ENCODE measurements around the gene RIPK4.

RIPK4 gene

DNA sequence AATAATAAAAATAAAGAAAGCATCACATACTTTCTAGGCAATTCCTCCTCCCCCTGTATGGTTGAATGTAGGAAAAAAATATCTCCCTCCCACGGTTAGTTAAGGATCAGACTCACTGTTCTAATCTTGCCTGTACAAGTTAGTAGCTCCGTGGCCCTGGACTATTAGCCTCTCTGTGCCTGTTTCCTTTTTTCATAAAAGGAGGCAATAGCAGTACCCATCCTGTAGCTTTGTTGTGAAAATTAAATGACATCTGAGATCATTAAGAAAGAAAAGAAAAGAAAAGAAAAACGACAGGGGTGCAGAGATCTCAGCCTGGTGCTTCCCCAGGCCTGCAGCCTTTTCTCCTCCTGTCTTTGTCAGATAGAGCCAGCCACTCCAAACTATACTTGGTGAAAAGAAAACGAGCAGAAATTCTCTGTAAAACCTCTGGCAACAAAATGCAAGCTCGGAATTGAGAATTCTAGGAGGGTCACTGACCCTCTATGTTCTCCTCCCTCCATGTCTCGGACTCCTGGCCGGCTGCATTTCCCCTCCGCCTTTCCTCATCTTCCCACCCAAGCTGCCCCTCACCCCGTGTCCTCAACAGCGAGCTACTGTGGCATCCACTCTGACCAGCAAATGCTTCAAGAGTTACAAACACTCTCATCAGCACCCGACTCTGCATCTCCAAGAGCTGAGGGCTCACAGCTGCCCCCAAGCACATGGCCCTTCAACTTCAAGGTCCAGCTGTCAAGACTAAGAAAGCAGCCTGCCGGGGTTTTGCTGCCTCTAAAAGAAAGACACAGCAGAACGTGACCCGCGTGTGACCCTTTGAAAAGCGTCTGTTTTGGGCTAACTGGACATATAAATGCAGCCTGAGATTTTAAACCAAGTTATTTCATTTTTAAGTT is 13.6 kb downstream of the RIPK4 start:
- no peak for DNase-seq (ENCODE audit: low spot score)

DNA sequence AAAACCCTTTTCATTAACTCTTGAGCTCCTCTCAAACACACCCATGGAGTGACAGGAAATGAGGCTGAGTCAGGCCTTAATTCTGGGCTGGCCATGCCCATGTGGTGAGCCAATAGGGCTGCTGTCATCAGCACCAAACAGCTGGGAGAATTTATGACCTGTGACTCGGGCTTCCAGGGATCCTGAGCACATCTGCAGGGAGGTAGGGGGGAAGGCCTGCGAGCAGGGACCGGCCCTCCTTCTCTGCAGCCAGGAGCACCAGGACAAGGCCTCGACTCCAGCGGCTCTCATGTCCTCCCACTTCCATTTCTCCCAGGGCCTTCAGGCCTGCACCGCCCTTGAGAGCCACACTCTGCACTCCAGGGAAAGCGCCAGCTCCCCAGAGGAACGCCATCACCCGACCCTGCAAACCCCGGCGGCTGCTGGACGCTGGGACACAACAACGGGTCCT is 14.6 kb downstream of the RIPK4 start:
- no peak for DNase-seq (ENCODE audit: low spot score)

DNA sequence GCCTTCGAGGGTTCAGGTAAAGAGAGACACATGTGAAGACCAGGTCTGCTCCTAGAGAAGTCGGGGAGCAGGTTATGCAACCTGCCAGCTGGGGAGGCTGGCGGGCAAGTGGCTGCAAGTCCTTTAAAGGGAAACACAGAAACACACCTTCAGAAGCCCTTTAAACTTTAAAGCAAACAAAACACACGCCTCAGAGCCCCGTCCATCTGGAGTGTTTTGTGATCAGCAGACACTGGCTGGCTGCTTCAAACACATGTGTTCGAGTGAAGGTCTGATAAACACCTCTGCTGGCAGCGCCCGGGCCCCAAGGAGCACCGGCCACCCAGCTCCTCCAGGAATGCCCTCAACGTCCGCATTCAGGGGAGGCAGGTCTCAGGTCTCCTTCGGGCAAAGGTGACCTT is 15.2 kb downstream of the RIPK4 start:
- no peak for DNase-seq (ENCODE audit: low spot score)

DNA sequence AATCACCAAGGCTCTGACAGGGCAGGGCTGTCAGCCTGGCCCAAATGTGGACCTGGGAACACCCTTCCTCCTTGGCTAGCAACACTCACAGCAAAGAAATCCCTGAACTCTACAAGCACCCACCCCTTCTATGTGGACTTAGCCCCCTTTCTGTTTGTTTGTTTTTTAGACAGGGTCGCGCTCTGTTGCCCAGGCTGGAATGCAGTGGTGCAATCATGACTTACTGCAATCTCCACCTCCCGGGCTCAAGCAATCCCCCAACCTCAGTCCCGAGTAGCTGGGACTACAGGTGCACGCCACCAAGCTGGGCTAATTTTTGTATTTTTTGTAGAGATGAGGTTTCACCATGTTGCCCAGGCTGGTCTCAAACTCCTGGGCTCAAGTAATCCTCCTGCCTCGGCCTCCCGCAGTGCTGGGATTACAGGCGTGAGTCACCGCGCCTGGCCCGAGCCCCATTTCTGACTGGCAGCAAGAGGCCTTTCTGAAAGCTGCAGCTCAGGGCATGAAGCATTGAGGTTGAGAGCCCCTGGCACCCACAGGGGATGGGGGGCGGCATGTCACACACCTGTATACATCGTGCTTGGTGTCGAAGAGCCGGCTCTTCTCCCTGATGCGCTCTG is 16.2 kb downstream of the RIPK4 start:
- no peak for DNase-seq (ENCODE audit: low spot score)

- no peak for DNase-seq (ENCODE audit: low spot score)
These were observed 16.8 kb downstream of the RIPK4 start for GRCh38 chr21:41750051-41750450.

DNA sequence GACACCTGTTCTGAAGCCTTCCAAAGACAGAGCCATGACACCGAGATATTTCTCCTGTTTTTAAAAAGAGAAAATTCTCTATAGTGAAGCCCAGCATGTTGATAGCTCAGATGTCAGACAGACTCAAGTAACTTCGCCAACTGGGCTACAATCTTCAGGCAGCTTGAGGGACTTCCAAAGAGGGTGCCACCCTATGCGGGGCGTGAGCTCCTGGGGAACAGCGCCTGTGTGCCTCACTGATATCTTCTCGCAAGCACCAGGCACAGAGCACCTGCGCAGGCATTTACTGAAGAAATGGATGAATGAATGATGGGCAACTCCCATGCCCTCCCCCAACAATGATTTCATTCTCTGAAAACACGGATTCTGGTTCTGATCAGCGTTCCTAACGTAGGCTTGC is 17.6 kb downstream of the RIPK4 start:
- DNase-seq (ENCODE audit: low spot score), result no peak

DNA sequence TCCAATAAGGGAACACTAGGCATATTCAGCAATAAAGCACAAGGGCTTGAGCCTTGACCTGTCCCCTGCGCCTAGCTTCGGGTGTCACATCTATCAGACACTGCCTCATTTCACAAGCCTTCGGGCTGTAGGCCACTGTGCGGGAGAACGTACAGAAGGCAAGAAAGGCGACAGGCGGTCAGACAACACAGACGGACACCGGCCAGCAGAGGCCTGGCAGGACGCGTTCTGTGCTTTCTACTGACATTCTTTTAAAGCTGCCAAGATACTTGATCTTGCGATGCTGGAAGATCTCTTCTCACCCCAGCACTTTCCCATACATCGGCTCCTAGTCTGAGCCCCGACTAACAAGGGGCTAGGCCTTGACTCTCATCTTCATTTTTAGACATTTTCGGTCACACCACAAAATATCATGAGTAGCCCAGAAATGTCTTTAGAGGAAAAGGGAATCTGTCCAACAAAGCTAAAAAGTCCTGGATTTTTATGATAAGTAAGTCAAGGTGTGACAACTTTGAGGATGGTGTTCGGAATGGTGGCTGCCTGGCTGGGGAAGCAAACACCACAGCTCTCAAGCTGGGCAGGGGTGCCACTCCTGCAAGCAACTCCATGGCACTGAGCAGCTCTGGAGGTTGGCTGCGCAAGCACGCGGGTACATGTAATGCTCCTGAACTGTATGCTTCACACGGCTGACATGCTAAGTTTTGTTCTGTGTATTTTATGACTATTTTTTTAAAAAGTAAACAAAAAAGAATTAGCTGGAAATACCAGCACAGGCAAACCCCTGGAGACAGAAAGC is 18.7 kb downstream of the RIPK4 start:
- DNase-seq (ENCODE audit: low spot score), result no peak

GRCh38 chr21:41746744-41747006 is 20.2 kb downstream of the RIPK4 start:
- no peak for DNase-seq (ENCODE audit: low spot score)

DNA sequence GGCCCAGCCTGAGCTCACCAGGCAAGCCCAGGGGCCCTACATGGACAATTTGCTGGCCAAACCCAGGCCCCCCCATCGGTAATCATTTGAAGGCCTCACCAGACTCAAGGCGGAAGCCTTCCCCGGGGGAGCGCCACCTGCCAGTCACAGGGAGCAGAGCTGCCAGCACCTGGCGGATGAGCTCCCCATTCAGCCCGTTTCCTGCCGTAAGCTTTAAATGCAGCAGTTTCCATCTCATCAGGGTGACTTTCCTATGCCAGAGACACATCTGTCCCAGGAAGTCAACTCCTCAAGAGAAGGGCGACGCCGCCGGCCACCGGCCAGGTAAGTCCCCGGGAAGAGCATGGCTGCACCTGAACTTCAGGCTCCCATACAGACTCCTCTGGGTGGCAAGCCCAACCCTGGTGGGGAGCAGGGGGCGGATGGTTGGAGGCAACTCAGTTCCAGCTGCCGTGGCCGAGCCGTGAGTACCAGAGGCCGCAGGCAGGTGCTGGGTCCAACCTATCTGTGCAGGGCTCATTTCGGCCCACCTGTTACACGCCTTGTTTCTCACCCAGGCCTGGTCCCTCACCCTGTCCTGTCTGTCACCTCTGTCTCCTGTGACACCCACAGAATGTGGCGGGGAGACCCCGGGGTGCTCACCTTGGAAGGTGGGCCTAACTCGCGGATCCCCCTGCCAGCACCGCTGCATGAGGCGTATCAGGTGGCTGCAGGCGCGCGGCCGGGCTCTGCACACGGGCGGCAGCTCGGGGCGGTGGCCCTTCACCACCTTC is 20.7 kb downstream of the RIPK4 start:
- no peak for DNase-seq (ENCODE audit: low spot score)

DNA sequence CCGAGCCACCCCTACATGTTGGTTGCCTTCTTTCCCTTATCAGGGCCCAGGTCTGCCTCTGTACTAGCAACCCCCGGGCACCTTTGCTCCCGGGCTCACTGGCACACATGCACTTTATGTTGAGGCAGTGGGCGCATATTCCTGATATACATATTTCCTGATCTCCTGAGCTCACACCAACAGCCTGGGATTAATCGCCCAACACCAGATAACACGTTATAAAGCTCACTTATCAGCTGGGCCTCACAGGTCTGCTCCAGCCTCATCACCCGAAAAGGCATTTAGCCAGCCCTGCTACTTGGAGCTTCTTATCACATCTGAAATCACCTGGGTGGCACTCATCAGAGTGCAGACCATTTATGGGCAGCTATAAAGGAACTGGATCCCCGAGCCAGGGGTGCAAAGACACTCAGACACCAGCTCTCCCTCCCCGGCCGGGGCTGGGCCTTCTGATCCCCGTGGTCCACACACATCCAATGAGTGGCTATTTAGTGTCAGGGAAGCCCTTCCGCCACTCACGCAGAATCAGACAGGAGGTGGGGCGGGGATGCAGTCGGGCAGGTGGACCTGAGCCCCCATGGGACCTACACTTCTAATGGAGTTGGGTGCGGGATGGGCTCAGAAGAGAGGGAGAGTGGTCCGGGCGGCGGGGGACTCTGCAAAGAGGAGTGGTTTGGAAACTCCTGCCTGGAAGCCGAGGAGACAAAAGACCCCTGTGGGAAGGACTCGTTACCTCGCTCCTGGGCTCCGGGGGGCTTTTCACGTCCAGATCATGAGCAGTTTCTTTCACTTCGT is 21.6 kb downstream of the RIPK4 start:
- DNase-seq (ENCODE audit: low spot score), result no peak

DNA sequence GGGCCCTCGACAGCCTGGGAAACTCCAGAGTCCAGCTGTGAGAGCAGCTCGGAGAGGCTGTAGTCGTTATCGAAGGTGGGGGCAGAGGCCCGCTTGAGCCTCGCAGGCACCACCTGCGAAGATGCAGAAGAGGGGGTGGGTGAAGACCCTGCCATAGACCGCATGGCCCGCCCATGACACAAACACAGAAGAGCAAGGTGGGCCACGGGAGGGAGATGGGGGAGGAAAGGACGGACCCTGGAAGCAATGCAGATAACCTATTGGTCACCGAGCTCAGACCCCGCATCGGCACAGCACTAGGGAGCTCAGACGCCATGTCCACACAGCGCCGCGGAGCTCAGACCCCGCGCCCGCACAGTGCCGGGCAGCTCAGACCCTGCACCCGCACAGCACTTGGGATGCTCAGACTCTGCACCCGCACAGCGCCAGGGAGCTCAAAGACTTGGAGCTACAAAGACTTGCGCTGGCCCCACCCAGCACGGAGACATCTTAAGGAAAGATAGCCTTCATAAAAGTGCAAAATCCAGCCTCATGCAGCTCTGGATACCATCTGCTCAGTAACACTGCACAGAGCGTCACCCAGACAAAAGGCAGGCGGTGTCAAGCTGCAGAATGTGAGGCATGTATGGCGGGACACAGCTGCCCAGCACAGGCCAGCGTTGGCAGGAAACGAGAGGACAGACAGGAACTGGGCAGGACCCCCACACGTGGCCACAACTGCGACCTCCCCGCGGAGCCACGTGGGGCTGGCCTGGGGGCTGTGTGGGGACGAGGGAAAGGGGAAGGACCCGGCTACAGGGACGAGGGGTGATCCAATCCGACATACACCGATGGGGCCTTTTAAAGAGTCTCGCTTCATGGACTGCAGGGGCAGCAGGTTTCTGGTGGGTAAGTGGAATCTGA is 22.6 kb downstream of the RIPK4 start:
- no peak for DNase-seq (ENCODE audit: low spot score)

DNA sequence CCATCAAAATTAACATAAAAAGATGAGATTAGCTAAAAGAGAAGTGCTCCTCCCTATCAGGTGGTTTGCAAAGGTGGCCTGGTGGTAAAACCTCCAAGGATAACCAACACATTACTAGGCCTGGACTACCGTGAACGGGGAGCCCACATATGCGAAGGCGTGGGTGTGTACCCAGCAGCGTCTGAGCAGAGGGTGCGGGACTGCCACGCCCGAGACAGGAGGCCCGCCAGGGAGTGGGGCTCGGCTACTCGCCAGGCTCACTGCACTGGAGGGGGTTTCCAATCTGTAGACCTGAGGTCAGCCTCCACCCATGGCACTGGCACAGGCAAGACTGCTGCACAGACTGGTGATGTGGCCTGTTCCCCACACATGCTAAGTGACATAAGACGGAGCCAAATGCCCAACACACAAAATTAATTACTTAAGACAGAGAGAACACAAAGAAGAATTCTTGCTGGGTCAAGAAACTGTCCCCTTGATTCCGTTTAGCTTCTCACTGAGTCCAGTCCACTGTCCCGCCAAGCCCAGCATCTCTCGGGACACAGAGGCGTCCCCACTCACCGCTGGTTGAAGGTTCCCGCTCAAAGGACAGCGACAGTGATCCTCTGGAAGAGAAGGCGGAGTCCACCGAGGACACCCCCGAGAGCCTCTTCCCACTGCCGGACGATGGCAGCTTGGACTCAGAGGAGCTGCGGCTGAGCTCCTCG is 23.4 kb downstream of the RIPK4 start:
- no peak for DNase-seq (ENCODE audit: low spot score)

DNA sequence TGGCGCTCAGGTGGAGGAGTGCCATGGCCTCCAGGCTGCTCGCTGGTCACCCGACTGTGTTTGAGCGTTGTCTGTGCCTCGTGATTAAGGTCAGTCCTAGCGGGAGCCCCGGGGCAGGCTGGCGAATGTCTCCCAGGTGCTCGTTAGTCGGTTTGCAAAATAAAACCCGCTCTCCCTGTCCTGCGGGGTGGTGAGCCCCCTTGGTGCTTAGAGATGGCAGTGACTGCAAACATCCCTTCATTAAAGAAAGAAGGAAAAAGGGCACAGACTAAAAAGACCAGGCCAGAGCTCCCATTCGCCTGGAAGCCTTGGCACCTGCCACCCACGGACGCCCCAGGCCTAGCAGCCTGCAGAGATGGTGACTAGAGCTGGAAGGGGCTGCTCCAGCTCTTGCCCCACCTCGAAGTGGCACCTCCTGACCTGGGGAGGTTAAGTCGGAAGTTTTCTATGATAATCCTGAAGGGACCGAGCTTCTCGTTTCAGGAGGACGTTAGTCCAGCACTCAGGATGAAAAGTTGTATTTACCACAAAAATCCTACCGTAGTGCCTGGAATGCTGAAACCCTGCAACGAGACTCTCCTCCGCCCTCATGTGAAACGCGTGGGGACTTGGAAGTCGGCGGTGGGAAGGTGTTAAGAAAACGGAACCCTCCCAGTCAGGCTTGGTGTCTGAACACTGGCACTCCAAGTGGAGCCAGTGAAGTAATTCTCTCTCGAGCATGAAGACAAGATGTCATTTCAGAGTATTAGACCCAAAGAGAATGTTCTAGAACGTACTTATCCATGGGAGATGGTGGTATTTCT is 24.6 kb downstream of the RIPK4 start:
- DNase-seq (ENCODE audit: low spot score), result no peak

- no peak for DNase-seq (ENCODE audit: low spot score)
These were observed 25.4 kb downstream of the RIPK4 start for GRCh38 chr21:41741253-41742072.

GRCh38 chr21:41740604-41741252 is 26.1 kb downstream of the RIPK4 start:
- DNase-seq (ENCODE audit: low spot score), result no peak

DNA sequence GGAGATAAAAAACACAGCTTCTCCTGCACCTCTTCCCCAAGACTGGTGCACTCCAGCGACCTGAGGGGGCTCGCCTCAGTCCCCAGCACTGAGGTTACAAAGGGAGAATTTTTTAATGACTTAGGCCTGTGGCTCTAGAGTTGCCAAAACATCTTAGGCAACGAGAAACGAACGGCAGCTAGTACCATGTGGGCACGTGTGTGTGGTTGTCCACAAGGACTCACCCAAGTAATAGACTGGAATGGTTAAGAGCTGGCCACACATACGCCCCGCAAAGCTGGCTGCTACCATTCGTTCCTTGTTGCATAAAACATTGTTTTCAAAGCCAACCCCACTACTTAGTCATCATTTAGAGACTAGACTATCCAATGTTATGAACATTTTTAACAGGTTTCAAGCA is 26.9 kb downstream of the RIPK4 start:
- no peak for DNase-seq (ENCODE audit: low spot score)

- no peak for DNase-seq (ENCODE audit: low spot score)
These were observed 27.8 kb downstream of the RIPK4 start for GRCh38 chr21:41739011-41739410.
